Mucosa of gallbladder (tissue), 1 donor: ENCODE measurements around the gene UNC45B. TPM values are rescaled to one million over a fixed set of nuclear protein-coding genes. Genes with fewer than 3 reads are reported as not detected.
"Not testable (repeated sequence)": the region's sequence is repeated elsewhere in the genome, so short reads cannot be mapped to it uniquely, and the experiment has no call there.

Experiments
- DNase-seq: peaks from one replicate; pipeline ENCODE4 v3.0.0-alpha.2; 2020; ENCODE audit warnings: low spot score
- total RNA-seq: library from RNA; stranded (reverse); gene quantifications from one replicate; pipeline ENCODE4 v1.2.1, GENCODE V29; 2021
- donor health status: DM: no; HTN: no; CAD: no.

UNC45B gene
- total RNA-seq, 1 donor from 2014 or later: 0.12 TPM

GRCh38 chr17:35217107-35217506, 69.5 kb downstream of the UNC45B start:
- no peak for DNase-seq

DNA sequence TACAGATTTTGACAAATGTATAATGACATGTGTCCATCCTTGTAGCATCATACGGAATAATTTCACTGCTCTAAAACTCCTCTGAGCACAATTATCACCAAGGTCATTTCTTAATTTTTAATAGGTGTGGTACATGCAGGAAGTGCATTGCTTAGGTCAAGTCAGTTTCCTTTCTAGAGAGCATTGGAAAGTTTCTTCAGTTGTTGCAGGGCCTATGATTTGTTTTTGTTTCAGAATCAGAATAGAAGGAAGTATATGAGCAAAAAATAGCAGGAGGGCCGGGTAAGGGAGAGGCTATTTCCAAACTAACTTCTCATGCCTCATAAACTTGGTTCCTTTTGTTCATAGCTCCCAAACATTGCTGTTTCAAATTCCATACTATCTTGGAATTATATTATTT, 71.3 kb downstream of the UNC45B start:
- no peak for DNase-seq

DNA sequence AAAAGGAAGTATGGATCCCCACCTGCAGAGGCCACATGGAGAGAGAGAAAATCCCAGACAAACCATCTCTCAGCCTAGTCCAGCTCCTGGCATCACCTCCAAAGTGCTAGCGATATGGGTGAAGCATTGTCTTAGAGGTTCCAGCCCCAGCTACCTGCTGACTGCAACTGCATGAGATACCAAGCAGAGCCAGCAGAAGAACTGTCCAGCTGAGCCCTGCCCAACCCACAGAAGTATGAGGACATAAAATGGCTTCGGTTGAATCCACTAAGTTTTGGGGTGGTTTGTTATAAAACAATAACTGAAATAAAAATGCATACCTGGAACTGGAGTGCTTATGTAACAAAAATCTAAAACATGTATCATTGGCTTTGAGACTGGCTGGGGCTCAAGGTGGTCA, 74.8 kb downstream of the UNC45B start:
- no peak for DNase-seq

DNA sequence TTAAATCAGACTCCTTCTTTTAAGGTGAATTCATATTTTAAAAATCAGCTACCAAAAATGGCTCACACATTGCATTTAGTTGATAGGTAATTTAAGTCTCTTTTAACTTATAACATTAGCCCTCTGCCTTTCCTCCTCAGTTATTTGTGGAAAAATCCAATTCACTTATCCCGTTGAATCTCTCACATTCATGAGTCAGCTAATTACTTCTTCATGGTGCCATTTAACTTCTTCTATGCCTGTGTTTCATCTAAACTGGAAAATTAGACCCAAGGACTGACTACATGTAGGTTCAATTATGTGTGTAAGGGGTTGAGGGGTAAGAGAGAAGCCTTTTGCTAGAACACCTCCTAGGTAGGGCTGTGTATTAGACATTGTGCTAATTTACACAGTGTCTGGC, 76.8 kb downstream of the UNC45B start:
- DNase-seq: no peak

DNA sequence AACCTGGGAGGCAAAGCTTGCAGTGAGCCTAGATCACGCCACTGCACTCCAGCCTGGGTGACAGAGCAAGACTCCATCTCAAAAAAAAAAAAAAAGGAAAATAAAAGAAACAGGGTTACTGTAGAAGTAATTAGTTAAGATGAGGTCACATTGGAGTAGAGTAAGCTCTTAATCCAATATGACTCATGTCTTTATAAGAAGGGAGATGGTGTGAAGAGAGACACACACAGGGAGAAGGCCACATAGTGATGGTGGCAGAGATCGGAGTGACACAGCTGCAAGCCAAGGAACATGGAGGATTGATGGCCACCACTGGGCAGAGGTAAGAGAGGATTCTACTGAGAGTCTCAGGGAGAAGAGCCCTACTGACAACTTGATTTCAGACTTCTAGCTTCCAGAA, 79.9 kb downstream of the UNC45B start:
- DNase-seq: no peak

DNA sequence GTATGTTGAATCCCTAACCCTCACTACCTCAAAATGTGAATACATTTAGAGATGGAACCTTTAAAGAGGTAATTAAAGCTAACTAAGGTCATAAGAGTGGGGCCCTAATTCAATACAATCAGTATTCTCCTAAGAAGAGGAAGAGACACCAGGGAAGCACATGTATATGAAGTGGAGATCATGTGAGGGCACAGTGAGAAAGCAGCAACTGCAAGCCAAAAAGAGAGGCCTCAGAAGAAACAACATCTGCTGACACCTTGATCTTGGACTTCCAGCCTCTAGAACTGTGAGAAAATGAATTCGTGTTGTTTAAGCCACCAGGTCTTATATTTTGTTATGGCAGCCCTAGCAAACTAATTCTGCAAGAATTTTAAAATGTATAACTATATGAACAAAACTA, 82.0 kb downstream of the UNC45B start:
- DNase-seq: no peak

- not testable (repeated sequence) for DNase-seq
Measured at GRCh38 chr17:35234315-35234714, 86.7 kb downstream of the UNC45B start.

GRCh38 chr17:35235289-35235688, 87.7 kb downstream of the UNC45B start:
- DNase-seq: no peak

DNA sequence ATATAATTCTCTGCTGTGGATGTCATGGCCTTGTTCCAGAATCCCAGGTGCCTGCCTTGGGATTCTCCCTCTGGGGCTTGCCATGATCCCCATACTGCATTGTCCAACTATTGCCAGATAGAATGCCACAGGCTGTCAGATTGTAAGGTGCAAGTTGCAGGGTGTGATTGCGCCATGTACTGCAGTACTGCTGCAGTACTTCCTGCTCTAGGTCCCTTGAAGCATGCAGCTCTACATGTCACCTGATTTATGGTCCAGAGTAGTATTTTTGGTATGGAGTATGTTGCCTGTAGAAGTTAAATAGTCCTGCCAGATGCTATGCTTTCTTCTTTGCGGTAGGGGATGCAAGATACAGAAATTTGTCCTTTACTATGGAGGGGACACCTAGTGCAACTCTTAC, 88.3 kb downstream of the UNC45B start:
- no peak for DNase-seq

DNA sequence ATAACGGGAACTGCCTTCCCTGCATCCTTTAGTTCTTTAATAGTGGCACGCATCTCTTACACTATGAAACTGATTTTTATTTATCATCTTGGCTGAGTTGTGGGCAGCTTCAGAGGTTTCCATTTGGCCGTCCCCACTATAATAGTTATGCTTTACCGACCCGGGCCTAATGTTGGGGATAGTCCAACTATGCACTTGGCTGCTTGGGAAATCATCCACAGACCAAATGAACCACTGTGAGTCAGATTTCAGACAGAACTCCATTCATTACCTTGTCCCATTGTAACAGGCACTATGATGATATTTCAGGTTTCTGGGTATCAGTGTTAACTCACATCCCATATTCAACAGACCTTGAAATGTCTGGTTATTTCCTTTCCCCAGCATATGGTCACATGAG, 89.2 kb downstream of the UNC45B start:
- DNase-seq: no peak

GRCh38 chr17:35238821-35239220, 91.2 kb downstream of the UNC45B start:
- no peak for DNase-seq

Other genes with a start within 250 kb of the UNC45B start
- gene CCT6B, start 186.4 kb upstream of the UNC45B start, total RNA-seq: 1.2 TPM
- 12.0 TPM for gene ZNF830, start 186.3 kb upstream of the UNC45B start, total RNA-seq
- gene LIG3, start 167.3 kb upstream of the UNC45B start, total RNA-seq: 39.1 TPM
- gene RFFL, start 84.1 kb upstream of the UNC45B start, total RNA-seq: 45.4 TPM
- 9.5 TPM for gene RAD51D, start 28.0 kb upstream of the UNC45B start, total RNA-seq
- not detected for gene FNDC8, start 26.2 kb upstream of the UNC45B start, total RNA-seq
- gene NLE1, start 5.5 kb upstream of the UNC45B start, total RNA-seq: 7.1 TPM
- not detected for gene SLC35G3, start 46.6 kb downstream of the UNC45B start, total RNA-seq
- 18.3 TPM for gene SLFN5, start 95.3 kb downstream of the UNC45B start, total RNA-seq
- 12.3 TPM for gene SLFN11, start 225.8 kb downstream of the UNC45B start, total RNA-seq